ENCODE data around the gene C1QB.
A peak's percentile ranks its signal among the peaks of the same experiment; 100 is the strongest.

The C1QB gene

DNA sequence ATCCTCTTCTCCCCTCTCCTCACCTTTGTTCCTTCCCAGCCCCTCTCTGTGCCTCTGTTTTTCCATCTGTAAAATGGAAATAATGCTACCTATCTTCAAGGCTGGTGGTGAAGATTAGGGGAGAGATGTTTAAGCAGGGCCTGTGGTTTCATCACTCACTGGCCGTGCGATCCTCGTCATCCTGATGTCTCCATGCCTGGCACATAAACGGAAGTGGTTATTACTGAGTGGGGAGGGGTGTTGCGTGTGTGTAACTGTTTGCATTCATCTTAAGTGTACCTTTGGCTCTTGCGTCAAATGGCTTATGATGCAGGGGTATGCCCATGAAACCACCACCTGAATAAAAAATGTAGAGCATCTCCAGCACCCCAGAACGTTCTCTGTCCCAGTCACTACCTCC, 33.8 kb upstream of the C1QB start:
- DNase-seq (ENCODE audit: low read depth in 2 of 2) = no peak
- H3K4me3 ChIP-seq (replicated peaks in 1 of 2; ENCODE audit: low read depth in 2 of 2, low read length in 2 of 2) = no peak overlapping the region
- TF ChIP-seq, protein P1, sequence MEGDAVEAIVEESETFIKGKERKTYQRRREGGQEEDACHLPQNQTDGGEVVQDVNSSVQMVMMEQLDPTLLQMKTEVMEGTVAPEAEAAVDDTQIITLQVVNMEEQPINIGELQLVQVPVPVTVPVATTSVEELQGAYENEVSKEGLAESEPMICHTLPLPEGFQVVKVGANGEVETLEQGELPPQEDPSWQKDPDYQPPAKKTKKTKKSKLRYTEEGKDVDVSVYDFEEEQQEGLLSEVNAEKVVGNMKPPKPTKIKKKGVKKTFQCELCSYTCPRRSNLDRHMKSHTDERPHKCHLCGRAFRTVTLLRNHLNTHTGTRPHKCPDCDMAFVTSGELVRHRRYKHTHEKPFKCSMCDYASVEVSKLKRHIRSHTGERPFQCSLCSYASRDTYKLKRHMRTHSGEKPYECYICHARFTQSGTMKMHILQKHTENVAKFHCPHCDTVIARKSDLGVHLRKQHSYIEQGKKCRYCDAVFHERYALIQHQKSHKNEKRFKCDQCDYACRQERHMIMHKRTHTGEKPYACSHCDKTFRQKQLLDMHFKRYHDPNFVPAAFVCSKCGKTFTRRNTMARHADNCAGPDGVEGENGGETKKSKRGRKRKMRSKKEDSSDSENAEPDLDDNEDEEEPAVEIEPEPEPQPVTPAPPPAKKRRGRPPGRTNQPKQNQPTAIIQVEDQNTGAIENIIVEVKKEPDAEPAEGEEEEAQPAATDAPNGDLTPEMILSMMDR (IDR thresholded peaks at IDR 0.05; ENCODE audit: low read depth, low read length) = no peak

DNA sequence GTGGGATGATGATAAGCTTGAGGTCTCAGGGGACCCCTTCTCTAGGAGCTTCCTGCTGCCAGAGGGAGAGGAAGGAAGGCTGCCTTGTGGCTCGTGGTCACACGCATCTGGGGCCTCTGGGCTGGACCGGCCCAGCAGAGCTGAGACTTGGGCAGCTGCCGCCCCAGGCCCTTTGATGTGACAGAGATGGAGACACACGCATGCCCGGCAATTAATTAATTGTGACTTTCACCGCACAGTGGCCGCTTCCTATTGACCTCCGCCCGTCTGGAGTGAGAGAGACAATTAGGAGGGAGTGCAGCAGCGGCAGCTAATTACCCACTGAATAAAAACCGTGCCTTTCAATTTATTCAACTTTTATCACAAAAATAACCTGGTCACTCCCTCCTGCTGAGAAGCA, 33.2 kb upstream of the C1QB start:
- H3K4me3 ChIP-seq (replicated peaks in 1 of 2; ENCODE audit: low read depth in 2 of 2, low read length in 2 of 2) = no peak overlapping the region
- no peak for DNase-seq (ENCODE audit: low read depth in 2 of 2)
- TF ChIP-seq, protein P1 (IDR thresholded peaks at IDR 0.05; ENCODE audit: low read depth, low read length) = no peak

DNA sequence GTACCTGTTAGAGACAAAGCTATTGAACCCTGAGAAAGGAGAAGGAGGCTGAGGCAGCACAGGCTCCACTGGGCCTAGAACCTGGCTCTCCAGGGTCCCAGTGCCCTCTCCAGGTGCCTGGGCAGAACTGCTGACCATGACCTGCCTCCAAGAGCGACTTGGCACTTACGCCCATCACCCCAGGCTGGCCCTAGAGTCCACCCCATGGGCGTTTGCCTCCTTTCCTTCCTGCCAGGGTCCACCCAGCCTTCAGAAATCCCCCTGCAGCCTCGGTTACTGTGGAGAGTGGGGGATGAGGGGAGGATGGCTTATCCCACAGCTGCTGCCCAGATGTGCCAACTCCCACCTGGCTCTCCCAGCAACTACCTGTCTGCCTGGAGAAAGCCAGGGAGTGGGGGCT, 31.3 kb upstream of the C1QB start:
- TF ChIP-seq, protein P1 (IDR thresholded peaks at IDR 0.05; ENCODE audit: low read depth, low read length) = no peak
- no peak overlapping the region for H3K4me3 ChIP-seq (replicated peaks in 1 of 2; ENCODE audit: low read depth in 2 of 2, low read length in 2 of 2)
- no peak for DNase-seq (ENCODE audit: low read depth in 2 of 2)

- peak in 1 of 2 donors; percentile 18 for DNase-seq (ENCODE audit: low read depth in 2 of 2)
- H3K4me3 ChIP-seq (replicated peaks in 1 of 2; ENCODE audit: low read depth in 2 of 2, low read length in 2 of 2) = no peak overlapping the region
- TF ChIP-seq, protein P1 (IDR thresholded peaks at IDR 0.05; ENCODE audit: low read depth, low read length) = no peak
Observed at GRCh38 chr1:22625262-22625925, 27.6 kb upstream of the C1QB start.

GRCh38 chr1:22626237-22627157, 26.5 kb upstream of the C1QB start:
- no peak for DNase-seq (ENCODE audit: low read depth in 2 of 2)
- H3K4me3 ChIP-seq (replicated peaks in 1 of 2; ENCODE audit: low read depth in 2 of 2, low read length in 2 of 2) = no peak overlapping the region
- TF ChIP-seq, protein P1 (IDR thresholded peaks at IDR 0.05; ENCODE audit: low read depth, low read length) = no peak

- H3K4me3 ChIP-seq (replicated peaks in 1 of 2; ENCODE audit: low read depth in 2 of 2, low read length in 2 of 2) = no peak overlapping the region
- no peak for DNase-seq (ENCODE audit: low read depth in 2 of 2)
- TF ChIP-seq, protein P1 (IDR thresholded peaks at IDR 0.05; ENCODE audit: low read depth, low read length) = no peak
Observed at GRCh38 chr1:22627331-22627730, 25.7 kb upstream of the C1QB start.
